Anterior cingulate cortex (tissue), 58 donors: ENCODE results near the gene TFPT.

ENCODE experiments used
- DNase-seq, 58 donors: peaks; one replicate each; lab custom pipeline; 2025; lab: John Stamatoyannopoulos, UW

The TFPT gene

DNA sequence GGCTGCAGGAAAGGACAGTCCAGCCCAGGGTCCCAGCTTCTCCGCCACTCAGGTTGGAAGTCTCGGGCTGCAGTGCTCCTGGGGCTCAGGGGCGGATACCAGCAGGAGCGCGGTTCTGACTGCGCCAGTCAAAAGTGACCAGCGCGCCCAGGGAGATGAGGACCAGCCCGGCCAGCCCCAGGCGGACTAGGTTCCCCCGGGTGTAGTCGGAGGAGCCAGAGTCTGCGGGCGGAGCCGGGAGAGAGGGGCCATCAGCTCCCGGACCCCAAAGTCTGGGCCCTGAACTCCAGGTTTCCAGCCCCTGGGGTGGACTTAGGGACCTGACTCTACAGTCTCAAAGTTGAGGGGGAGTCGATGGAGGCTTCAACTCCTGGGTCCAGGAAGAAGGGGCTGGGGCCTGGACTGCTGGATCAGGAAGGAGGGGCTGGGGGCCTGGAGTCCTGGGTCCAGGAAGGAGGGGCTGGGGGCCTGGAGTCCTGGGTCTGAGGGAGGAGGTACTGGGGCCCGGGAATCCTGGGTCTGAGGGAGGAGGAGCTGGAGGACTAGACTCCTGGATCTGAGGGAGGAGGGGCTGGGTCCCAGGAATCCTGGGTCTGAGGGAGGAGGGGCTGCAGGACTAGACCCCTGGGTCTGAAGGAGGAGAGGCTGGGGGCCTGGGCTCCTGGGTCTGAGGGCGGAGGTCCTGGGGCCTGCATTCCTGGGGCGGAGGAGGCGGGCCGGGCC, 20.2 kb downstream of the TFPT start:
- no peak for DNase-seq

DNA sequence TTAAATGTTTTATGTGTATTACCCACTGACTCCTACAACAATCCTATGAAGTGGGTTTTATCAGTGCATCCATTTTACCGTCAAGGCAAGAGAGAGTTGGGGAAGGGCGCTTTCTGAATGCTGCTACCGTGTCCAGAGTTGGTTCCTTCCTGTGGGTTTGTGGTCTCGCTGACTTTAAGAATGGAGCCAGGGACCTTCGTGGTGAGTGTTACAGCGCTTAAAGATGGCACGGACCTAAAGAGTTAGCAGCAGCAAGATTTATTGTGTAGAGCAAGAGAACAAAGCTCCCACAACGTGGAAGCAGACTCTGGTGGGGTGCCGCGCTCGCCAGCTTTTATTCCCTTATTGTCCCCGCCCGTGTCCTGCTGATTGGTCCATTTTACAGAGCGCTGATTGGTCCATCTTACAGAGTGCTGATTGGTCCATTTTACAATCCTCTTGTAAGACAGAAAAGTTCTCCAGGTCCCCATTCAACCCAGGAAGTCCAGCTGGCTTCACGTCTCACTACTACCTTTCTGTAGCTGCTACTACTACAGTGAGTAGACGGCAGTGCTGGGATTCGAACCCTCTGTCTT, 20.9 kb downstream of the TFPT start:
- DNase-seq = no peak

DNA sequence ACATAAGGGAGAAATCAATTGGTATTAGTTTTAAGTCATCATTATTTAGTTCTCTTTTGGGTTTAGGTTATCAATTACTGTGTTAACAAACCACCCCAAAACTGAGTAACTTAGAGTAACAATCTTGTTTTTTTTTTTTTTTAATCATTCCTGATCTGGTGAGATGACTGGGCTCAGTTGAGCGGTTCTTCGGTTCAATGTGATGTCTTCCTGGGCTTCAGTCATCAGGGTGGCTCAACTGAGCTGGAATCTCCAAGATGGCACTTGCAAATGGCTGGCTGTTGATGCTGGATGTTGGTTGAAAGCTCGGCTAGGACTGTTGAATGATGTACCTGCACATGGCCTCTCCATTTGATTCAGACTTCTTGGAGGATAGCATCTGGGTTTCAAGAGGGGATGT, 31.0 kb downstream of the TFPT start:
- DNase-seq = no peak

DNA sequence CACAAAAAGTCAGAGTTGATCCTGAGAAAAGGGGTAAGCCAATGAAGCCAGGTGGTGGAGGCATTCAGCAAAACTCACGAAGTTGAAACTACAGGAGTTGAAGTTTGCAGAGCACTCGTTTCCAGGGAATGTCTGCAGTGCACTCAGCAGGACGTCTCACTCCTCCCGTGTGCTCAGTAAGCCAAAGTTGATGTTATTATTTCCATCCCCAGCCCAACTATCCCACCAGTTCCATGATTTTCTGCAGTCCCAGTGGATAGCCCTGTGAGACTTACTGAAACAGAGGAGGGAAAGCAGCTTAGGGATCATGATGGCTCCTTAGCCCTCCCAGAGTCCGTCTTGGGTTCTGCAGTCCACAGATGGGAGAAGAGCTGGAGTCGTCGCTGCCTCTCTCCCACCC, 34.4 kb downstream of the TFPT start, which contains the start of gene TARM1:
TARM1 (minus strand) TSS at position 334 of the 400 bp plus-strand sequence; CDS start at position 309, 25 bp downstream.
- no peak for DNase-seq

DNA sequence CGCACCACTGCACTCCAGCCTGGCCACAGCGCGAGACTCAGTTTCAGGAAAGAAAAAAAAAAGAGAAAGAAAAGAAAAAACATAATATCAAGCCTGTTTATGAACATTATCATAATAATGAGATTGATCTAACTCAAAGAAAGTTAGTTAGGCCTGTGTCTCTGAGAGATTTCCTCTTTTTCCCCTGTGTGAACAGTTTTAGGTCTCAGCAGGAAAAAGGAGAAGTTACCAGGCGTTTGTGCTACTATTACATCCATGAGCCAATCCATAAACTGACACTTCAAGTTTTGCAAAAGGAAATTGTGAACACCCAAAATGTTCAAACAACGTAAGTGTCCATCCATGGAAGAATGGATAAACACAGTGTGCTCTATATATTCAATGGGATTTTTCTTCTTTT, 38.1 kb downstream of the TFPT start:
- DNase-seq = no peak

DNA sequence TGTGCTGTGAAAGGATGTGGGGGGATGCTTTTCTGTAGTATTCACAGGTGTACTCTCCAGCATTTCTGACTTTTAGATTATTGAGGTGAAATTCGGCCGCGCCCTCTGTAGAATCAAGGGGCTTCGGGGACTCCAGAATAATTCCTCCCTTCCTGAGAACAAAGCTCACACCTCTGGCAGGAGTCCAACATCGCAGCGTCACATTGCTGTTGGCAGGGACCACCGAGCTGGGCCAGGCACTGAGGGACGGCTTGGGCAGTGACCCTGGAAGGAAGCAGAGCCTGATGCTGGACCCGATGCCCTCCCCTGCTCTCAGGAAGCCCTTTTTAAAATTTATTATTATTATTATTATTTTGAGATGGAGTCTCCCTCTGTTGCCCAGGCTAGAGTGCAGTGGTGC, 40.6 kb downstream of the TFPT start:
- DNase-seq = no peak

DNA sequence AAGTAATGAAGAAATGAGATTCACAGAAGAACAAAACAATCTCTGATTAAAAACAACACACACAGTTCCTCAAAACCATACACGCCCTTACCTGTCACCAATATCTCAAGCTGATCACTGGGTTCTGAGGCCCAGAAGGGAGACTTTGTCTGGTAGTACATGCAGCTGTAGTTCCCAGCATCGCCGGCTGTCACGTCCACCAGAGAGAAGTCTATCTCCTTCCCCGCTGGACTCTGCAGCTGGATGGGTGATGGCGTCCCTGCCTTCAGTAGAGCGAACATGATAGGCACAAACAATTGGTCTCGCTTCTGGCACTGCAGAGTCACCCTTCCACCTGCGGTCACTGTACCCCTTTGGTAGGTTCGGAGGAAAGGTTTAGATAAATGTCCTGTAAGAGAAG, 41.6 kb downstream of the TFPT start:
- no peak for DNase-seq

DNA sequence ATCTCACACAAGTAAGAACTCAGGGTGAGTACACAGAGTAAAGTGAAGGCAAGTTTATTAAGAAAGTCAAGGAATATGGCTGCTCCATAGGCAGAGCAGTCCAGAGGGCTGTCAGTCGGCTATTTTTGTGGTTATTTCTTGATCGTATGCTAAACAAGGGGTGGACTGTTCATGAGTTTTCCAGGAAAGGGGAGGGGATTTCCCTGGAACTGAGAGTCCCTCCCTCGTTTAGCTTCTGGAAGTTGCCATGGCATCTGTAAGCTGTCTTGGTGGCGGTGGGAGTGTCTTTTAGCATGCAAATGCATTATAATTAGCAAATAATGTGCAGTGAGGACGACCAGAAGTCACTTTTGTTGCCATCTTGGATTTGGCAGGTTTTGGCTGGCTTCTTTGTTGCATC, 46.0 kb downstream of the TFPT start:
- no peak for DNase-seq

DNA sequence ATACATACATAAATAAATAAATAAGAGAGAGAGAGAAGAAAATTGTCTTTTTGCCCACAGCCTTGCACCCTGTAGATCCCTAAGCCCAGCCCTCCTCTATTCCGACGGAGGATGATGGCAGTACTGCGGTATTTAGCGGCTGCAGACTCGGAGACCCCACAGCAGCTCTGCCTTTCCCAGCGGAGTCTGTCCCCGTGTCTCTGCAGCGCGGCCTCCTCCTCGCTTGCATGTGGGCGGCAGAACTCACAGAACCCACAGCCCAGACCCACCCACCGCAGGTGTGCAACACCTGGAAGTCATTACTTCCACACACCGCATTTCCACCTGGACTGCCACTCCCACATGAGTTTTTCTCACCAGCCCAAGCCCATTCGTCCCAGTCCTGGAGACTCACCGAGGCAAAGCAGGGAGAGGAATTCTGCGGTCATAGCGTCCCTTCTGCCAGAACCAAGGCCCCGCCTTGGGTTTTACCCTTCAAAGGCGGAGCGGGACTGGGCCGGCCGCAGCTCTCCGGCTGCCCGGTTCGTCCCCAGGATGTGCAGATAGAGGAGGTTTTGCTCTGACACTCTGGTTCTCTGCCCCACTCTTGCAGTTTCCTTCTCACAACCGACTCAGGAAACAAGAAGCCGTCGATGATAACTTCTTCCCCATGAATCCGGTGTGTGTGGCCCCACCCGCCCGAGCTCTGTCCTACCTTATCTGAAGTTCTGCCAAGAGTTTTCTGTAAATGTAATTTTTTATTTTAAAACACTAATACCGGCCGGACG, 51.9 kb downstream of the TFPT start, which contains the start of gene VSTM1:
VSTM1 (minus strand) TSS at position 548 of the 767 bp plus-strand sequence; CDS start at position 428, 120 bp downstream.
- DNase-seq = no peak

DNA sequence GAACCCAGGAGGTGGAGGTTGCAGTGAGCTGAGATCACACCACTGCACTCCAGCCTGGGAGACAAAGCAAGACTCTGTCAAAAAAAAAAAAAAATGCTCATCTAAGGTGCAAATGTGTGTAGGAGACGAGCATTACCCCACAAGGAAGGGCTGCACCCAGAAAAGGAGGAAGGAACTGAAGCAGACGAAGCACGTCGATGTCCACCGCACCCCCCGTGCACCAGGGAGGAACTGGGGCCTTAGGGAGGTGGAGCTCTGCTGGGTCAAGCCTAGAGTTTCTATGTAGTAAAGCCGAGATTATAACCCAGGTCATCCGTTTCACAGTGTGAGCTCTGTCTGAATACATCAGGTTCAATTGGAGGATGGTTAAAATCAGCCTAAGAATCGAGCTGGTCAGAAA, 52.8 kb downstream of the TFPT start:
- DNase-seq = no peak
